ENCODE data around the gene DNAH7.

Gene DNAH7

DNA sequence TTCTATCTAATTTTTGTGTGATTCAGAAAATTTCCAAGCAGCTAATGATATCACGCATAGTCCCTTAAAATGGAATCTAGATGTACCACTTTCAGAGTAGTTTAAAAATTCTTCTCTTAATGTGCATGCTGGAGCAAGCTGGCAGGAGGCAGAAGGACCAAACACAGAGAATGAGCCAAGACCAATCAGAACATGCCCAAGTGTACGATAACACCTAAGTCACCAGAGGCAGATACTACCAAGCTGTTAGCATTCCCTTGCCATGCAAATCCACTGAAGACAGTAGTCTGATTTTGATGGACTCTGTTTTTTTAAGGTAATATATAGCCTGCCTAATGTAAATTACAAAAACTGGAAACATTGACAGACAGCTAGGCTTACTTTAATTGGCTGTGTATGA, 109.3 kb downstream of the DNAH7 start:
- Histone ChIP-seq H3K79me1 (ENCODE audit: low read depth, low read length) (no peaks in the 10 kb centered on the region), H3K4me3 (ENCODE audit: low read length in 2 of 2) (no peak overlapping the region), H3K23ac (ENCODE audit: low read depth, low read length, poor library complexity) (no peak overlapping the region), H3K4me2 (ENCODE audit: insufficient read depth, low read length, poor library complexity, severe bottlenecking) (no peak overlapping the region), H3K36me3 (replicated peaks in 1 of 2; ENCODE audit: control insufficient read depth in 2 of 2, insufficient read depth in 2 of 2, low read length in 2 of 2) (no peaks in the 10 kb centered on the region), H3K18ac (ENCODE audit: low read length) (no peak overlapping the region), H3K14ac (ENCODE audit: low read length) (no peak overlapping the region), H3K9ac (ENCODE audit: low read depth, low read length, poor library complexity) (no peak overlapping the region), H4K8ac (ENCODE audit: low read depth, low read length) (no peak overlapping the region), H3K27me3 (ENCODE audit: control insufficient read depth in 3 of 3, insufficient read depth in 3 of 3, low read depth in 1 of 3, low read length in 3 of 3) (no peaks in the 10 kb centered on the region), H2BK15ac (ENCODE audit: low read length) (no peak overlapping the region), H2BK5ac (ENCODE audit: low read length) (no peak overlapping the region), H3K9me3 (replicated peaks in 1 of 2; ENCODE audit: control insufficient read depth in 2 of 2, insufficient read depth in 1 of 2, low read depth in 1 of 2, low read length in 2 of 2) (no peaks in the 10 kb centered on the region), H3K27ac (replicated peaks; ENCODE audit: low read length) (no peak overlapping the region), H2BK12ac (ENCODE audit: low read length) (no peak overlapping the region), H2BK120ac (ENCODE audit: low read depth, low read length) (no peak overlapping the region), H3K4ac (ENCODE audit: low read length) (no peak overlapping the region), H4K91ac (ENCODE audit: low read depth, low read length, poor library complexity) (no peak overlapping the region), H2AFZ (ENCODE audit: low read length) (no peak overlapping the region), H2AK5ac (ENCODE audit: low read depth, low read length) (no peak overlapping the region), H3K4me1 (ENCODE audit: control insufficient read depth in 2 of 2, insufficient read depth in 1 of 2, low read depth in 1 of 2, low read length in 2 of 2) (no peaks in the 10 kb centered on the region)
- no CpG with 5 or more reads among the region's 2 CpGs for WGBS, 2 donors (ENCODE audit: extremely low coverage in 2 of 2, insufficient read length in 2 of 2, insufficient replicate concordance in 1 of 2)
- no peak for DNase-seq (ENCODE audit: low spot score)

DNA sequence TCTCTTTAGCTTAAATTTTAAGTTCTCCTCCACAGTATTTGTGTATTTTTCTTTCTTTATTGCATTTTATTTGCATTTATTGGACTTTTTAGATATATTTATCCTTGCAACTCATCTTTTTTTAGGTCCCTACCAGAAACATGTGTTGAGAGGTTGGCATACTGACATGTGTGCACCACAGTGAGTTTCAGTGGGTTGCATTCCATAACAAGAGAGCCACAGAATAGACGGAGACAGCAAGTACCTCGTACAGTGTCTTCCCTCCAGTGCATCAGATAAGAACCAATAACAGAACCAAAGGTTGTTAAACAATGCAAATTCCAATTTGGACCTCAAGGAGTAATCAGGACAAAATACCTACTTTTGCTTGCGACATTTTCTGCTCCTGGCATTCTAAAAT, 111.9 kb downstream of the DNAH7 start:
- Histone ChIP-seq H2AK5ac (ENCODE audit: low read depth, low read length) (no peak overlapping the region), H4K91ac (ENCODE audit: low read depth, low read length, poor library complexity) (no peak overlapping the region), H2BK12ac (ENCODE audit: low read length) (no peak overlapping the region), H3K14ac (ENCODE audit: low read length) (no peak overlapping the region), H3K9me3 (replicated peaks in 1 of 2; ENCODE audit: control insufficient read depth in 2 of 2, insufficient read depth in 1 of 2, low read depth in 1 of 2, low read length in 2 of 2) (no peaks in the 10 kb centered on the region), H3K4me3 (ENCODE audit: low read length in 2 of 2) (no peak overlapping the region), H3K9ac (ENCODE audit: low read depth, low read length, poor library complexity) (no peak overlapping the region), H2BK5ac (ENCODE audit: low read length) (no peak overlapping the region), H3K4ac (ENCODE audit: low read length) (no peak overlapping the region), H4K8ac (ENCODE audit: low read depth, low read length) (no peak overlapping the region), H3K23ac (ENCODE audit: low read depth, low read length, poor library complexity) (no peak overlapping the region), H2BK120ac (ENCODE audit: low read depth, low read length) (no peak overlapping the region), H2AFZ (ENCODE audit: low read length) (no peak overlapping the region), H3K4me2 (ENCODE audit: insufficient read depth, low read length, poor library complexity, severe bottlenecking) (no peak overlapping the region), H3K4me1 (ENCODE audit: control insufficient read depth in 2 of 2, insufficient read depth in 1 of 2, low read depth in 1 of 2, low read length in 2 of 2) (no peaks in the 10 kb centered on the region), H3K18ac (ENCODE audit: low read length) (no peak overlapping the region), H3K79me1 (ENCODE audit: low read depth, low read length) (no peaks in the 10 kb centered on the region), H3K27me3 (ENCODE audit: control insufficient read depth in 3 of 3, insufficient read depth in 3 of 3, low read depth in 1 of 3, low read length in 3 of 3) (no peaks in the 10 kb centered on the region), H2BK15ac (ENCODE audit: low read length) (no peak overlapping the region), H3K27ac (replicated peaks; ENCODE audit: low read length) (no peak overlapping the region), H3K36me3 (replicated peaks in 1 of 2; ENCODE audit: control insufficient read depth in 2 of 2, insufficient read depth in 2 of 2, low read length in 2 of 2) (no peaks in the 10 kb centered on the region)
- DNase-seq (ENCODE audit: low spot score): no peak
- WGBS, 2 donors (ENCODE audit: extremely low coverage in 2 of 2, insufficient read length in 2 of 2, insufficient replicate concordance in 1 of 2): no CpG with 5 or more reads among the region's 3 CpGs

DNA sequence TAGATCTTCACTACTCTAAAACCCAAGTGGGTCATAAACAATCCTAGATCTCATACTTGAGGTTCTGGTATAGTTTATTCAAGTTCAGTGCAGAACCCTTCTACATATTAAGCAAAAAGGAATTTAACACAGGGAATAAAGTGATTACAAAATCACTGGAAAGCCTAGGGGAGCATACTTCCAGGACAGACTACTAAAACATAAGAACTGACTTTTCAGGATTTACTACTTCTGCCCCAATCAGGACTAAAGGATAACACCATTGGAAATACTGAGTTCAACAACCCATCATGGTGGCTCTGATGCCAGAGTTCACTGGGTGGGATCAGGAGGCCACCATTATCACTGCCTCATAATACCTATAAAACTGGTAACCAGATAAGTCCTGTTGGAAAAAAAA, 123.6 kb downstream of the DNAH7 start:
- Histone ChIP-seq H2AK5ac (ENCODE audit: low read depth, low read length) (no peak overlapping the region), H3K4me3 (ENCODE audit: low read length in 2 of 2) (no peak overlapping the region), H3K9ac (ENCODE audit: low read depth, low read length, poor library complexity) (no peak overlapping the region), H2AFZ (ENCODE audit: low read length) (no peak overlapping the region), H3K36me3 (replicated peaks in 1 of 2; ENCODE audit: control insufficient read depth in 2 of 2, insufficient read depth in 2 of 2, low read length in 2 of 2) (no peaks in the 10 kb centered on the region), H3K23ac (ENCODE audit: low read depth, low read length, poor library complexity) (no peak overlapping the region), H3K18ac (ENCODE audit: low read length) (no peak overlapping the region), H3K14ac (ENCODE audit: low read length) (no peak overlapping the region), H3K27me3 (ENCODE audit: control insufficient read depth in 3 of 3, insufficient read depth in 3 of 3, low read depth in 1 of 3, low read length in 3 of 3) (no peaks in the 10 kb centered on the region), H3K27ac (replicated peaks; ENCODE audit: low read length) (no peak overlapping the region), H2BK5ac (ENCODE audit: low read length) (no peak overlapping the region), H3K79me1 (ENCODE audit: low read depth, low read length) (no peaks in the 10 kb centered on the region), H3K4ac (ENCODE audit: low read length) (no peak overlapping the region), H2BK12ac (ENCODE audit: low read length) (no peak overlapping the region), H3K9me3 (replicated peaks in 1 of 2; ENCODE audit: control insufficient read depth in 2 of 2, insufficient read depth in 1 of 2, low read depth in 1 of 2, low read length in 2 of 2) (no peaks in the 10 kb centered on the region), H3K4me1 (ENCODE audit: control insufficient read depth in 2 of 2, insufficient read depth in 1 of 2, low read depth in 1 of 2, low read length in 2 of 2) (no peaks in the 10 kb centered on the region), H2BK120ac (ENCODE audit: low read depth, low read length) (no peak overlapping the region), H4K91ac (ENCODE audit: low read depth, low read length, poor library complexity) (no peak overlapping the region), H4K8ac (ENCODE audit: low read depth, low read length) (no peak overlapping the region), H2BK15ac (ENCODE audit: low read length) (no peak overlapping the region), H3K4me2 (ENCODE audit: insufficient read depth, low read length, poor library complexity, severe bottlenecking) (no peak overlapping the region)
- DNase-seq (ENCODE audit: low spot score): no peak

DNA sequence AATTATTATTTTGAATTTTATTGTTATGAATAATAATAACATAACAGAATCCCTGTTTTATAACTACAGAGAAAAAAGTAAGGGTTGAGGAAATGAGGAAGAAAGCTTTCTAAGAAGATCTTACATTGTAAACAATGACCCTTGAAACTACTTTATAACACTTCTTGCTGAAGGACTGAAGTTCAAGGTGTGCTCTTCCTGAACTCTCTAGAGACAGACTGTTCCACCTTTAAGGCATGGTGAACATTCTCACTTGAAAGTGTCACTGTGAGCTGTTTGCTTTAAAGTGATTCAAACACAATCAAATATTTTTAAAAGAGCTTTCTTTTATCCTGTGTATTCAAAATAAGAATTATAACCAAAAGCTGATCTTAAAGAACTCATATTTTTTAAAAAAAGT, 131.5 kb downstream of the DNAH7 start:
- Histone ChIP-seq H3K79me1 (ENCODE audit: low read depth, low read length) (no peaks in the 10 kb centered on the region), H3K9me3 (replicated peaks in 1 of 2; ENCODE audit: control insufficient read depth in 2 of 2, insufficient read depth in 1 of 2, low read depth in 1 of 2, low read length in 2 of 2) (no peaks in the 10 kb centered on the region), H3K4me2 (ENCODE audit: insufficient read depth, low read length, poor library complexity, severe bottlenecking) (no peak overlapping the region), H3K23ac (ENCODE audit: low read depth, low read length, poor library complexity) (no peak overlapping the region), H2BK12ac (ENCODE audit: low read length) (no peak overlapping the region), H2AFZ (ENCODE audit: low read length) (no peak overlapping the region), H3K18ac (ENCODE audit: low read length) (no peak overlapping the region), H2BK120ac (ENCODE audit: low read depth, low read length) (no peak overlapping the region), H3K4me3 (ENCODE audit: low read length in 2 of 2) (no peak overlapping the region), H2AK5ac (ENCODE audit: low read depth, low read length) (no peak overlapping the region), H2BK5ac (ENCODE audit: low read length) (no peak overlapping the region), H3K36me3 (replicated peaks in 1 of 2; ENCODE audit: control insufficient read depth in 2 of 2, insufficient read depth in 2 of 2, low read length in 2 of 2) (no peaks in the 10 kb centered on the region), H4K91ac (ENCODE audit: low read depth, low read length, poor library complexity) (no peak overlapping the region), H3K9ac (ENCODE audit: low read depth, low read length, poor library complexity) (no peak overlapping the region), H3K4ac (ENCODE audit: low read length) (no peak overlapping the region), H3K14ac (ENCODE audit: low read length) (no peak overlapping the region), H2BK15ac (ENCODE audit: low read length) (no peak overlapping the region), H3K27ac (replicated peaks; ENCODE audit: low read length) (no peak overlapping the region), H4K8ac (ENCODE audit: low read depth, low read length) (no peak overlapping the region), H3K4me1 (ENCODE audit: control insufficient read depth in 2 of 2, insufficient read depth in 1 of 2, low read depth in 1 of 2, low read length in 2 of 2) (no peaks in the 10 kb centered on the region), H3K27me3 (ENCODE audit: control insufficient read depth in 3 of 3, insufficient read depth in 3 of 3, low read depth in 1 of 3, low read length in 3 of 3) (no peaks in the 10 kb centered on the region)
- DNase-seq (ENCODE audit: low spot score): no peak

Data from neuronal stem cell (in vitro differentiated cells).